HepG2 (cell line): ENCODE results near the gene TNP2. TPM values are rescaled to one million over a fixed set of nuclear protein-coding genes. Genes with fewer than 3 reads are reported as not detected.

Source experiments
- MZF1 ChIP-seq: sonication (generic); formaldehyde crosslinking; IDR thresholded peaks from 2 replicates; pipeline ENCODE4 v1.8.1; 2023; ENCODE audit warnings: mild to moderate bottlenecking, missing genetic modification reagents, borderline replicate concordance
- NCOA2 ChIP-seq: sonication (generic); formaldehyde crosslinking; IDR thresholded peaks from 2 replicates; pipeline ENCODE4 v1.8.0; 2022; ENCODE audit warnings: inconsistent platforms
- PBX3 ChIP-seq: sonication (generic); formaldehyde crosslinking; IDR thresholded peaks from 2 replicates; pipeline ENCODE4 v1.8.1; 2023; ENCODE audit warnings: missing genetic modification reagents, inconsistent platforms, borderline replicate concordance
- PHF21A ChIP-seq: sonication (generic); formaldehyde crosslinking; IDR thresholded peaks from 2 replicates; pipeline ENCODE4 v1.5.0; 2020; ENCODE audit warnings: mild to moderate bottlenecking, missing genetic modification reagents
- RBM22 ChIP-seq: fragments of 200-400 bp; formaldehyde crosslinking; optimal IDR thresholded peaks from 2 replicates; pipeline ENCODE3; 2017; ENCODE audit warnings: mild to moderate bottlenecking, low read length, moderate library complexity
- SMARCE1 ChIP-seq: fragments of 450-650 bp; IDR thresholded peaks from 2 replicates; pipeline ENCODE4 v1.6.1; 2017; ENCODE audit warnings: borderline replicate concordance
- SP1 ChIP-seq, 2 experiments: fragments of 450-650 bp in 1 of 2; sonication (generic) in 1 of 2; formaldehyde crosslinking in 1 of 2; IDR thresholded peaks; 2 replicates each; pipeline versions ENCODE4 v1.4.0 to v1.6.1; 2016 to 2020; ENCODE audit warnings: missing genetic modification reagents in 1 of 2
- SRSF4 ChIP-seq: fragments of 200-400 bp; formaldehyde crosslinking; IDR thresholded peaks from one replicate; pipeline ENCODE4 v1.6.1; 2018; ENCODE audit warnings: mild to moderate bottlenecking, low read depth, low read length, moderate library complexity; ENCODE audit not compliant: poor library complexity, severe bottlenecking
- TEAD3 ChIP-seq: optimal IDR thresholded peaks from 2 replicates; pipeline ENCODE3; 2016; ENCODE audit warnings: borderline replicate concordance
- THAP8 ChIP-seq: sonication (generic); formaldehyde crosslinking; IDR thresholded peaks from 2 replicates; pipeline ENCODE4 v1.5.1; 2020; ENCODE audit warnings: missing genetic modification reagents, mild to moderate bottlenecking, borderline replicate concordance
- TOPORS ChIP-seq: sonication (generic); formaldehyde crosslinking; IDR thresholded peaks from 2 replicates; pipeline ENCODE4 v1.8.0; 2023; ENCODE audit warnings: mild to moderate bottlenecking, missing genetic modification reagents
- ZBTB7B ChIP-seq: sonication (generic); formaldehyde crosslinking; IDR thresholded peaks from 2 replicates; pipeline ENCODE4 v1.4.0; 2020; ENCODE audit warnings: missing genetic modification reagents
- ZFP36L1 ChIP-seq: sonication (generic); formaldehyde crosslinking; IDR thresholded peaks from 2 replicates; pipeline ENCODE4 v1.8.0; 2022; ENCODE audit warnings: mild to moderate bottlenecking, missing genetic modification reagents, moderate library complexity
- ZNF335 ChIP-seq: sonication (generic); formaldehyde crosslinking; IDR thresholded peaks from 2 replicates; pipeline ENCODE4 v1.4.0; 2020; ENCODE audit warnings: missing genetic modification reagents
- ZNF510 ChIP-seq: sonication (generic); formaldehyde crosslinking; IDR thresholded peaks from 2 replicates; pipeline ENCODE4 v1.4.0; 2020; ENCODE audit warnings: low read depth, mild to moderate bottlenecking, missing genetic modification reagents
- ZNF569 ChIP-seq: sonication (generic); formaldehyde crosslinking; IDR thresholded peaks from 2 replicates; pipeline ENCODE4 v1.5.0; 2020; ENCODE audit warnings: mild to moderate bottlenecking, missing genetic modification reagents, moderate library complexity, borderline replicate concordance
- ZNF589 ChIP-seq: sonication (generic); formaldehyde crosslinking; conservative IDR thresholded peaks from 2 replicates; pipeline ENCODE4 v1.8.0; 2022; ENCODE audit warnings: mild to moderate bottlenecking, moderate library complexity, missing genetic modification reagents
- ZNF674 ChIP-seq: sonication (generic); formaldehyde crosslinking; IDR thresholded peaks from 2 replicates; pipeline ENCODE4 v1.5.0; 2020; ENCODE audit warnings: low read depth, mild to moderate bottlenecking, missing genetic modification reagents
- ZNF766 ChIP-seq: sonication (generic); formaldehyde crosslinking; IDR thresholded peaks from 2 replicates; pipeline ENCODE4 v1.5.0; 2020; ENCODE audit warnings: missing genetic modification reagents, borderline replicate concordance
- polyA plus RNA-seq, 8 experiments: library from polyadenylated mRNA; depleted of rRNA in 3 of 8; stranded (reverse) in 7 of 8; unstranded in 1 of 8; fragments of >200 nt; fragmentation: Illumina TruSeq in 4 of 8; extraction: Trizol in 4 of 8; gene quantifications; 2 replicates each; pipeline versions ENCODE4 v1.2.1 to v1.2.3, GENCODE V29; 2011 to 2016; ENCODE audit warnings: low read depth in 4 of 8, missing spikeins in 1 of 8, mixed read lengths in 1 of 8; ENCODE audit not compliant: insufficient read depth in 1 of 8
- total RNA-seq, 5 experiments: library from RNA; depleted of rRNA; stranded (reverse); fragments of >200 nt; fragmentation: Illumina TruSeq; extraction: Trizol; gene quantifications; 2 replicates each; pipeline ENCODE4 v1.2.3, GENCODE V29; 2016; ENCODE audit warnings: low read depth in 1 of 5
- TF ChIP-seq, protein P1 (sequence below): sonication (generic); formaldehyde crosslinking; IDR thresholded peaks from 2 replicates; pipeline ENCODE4 v1.4.0; 2020; ENCODE audit warnings: missing genetic modification reagents
- TF ChIP-seq, protein P2 (sequence below): sonication (generic); formaldehyde crosslinking; IDR thresholded peaks from 2 replicates; pipeline ENCODE4 v1.5.0; 2020; ENCODE audit warnings: mild to moderate bottlenecking, missing genetic modification reagents, borderline replicate concordance
- TF ChIP-seq, protein P3 (sequence below): sonication (generic); formaldehyde crosslinking; IDR thresholded peaks from 2 replicates; pipeline ENCODE4 v1.4.0; 2020; ENCODE audit warnings: mild to moderate bottlenecking, low read depth, missing genetic modification reagents

The TNP2 gene
- total and polyA plus RNA-seq, 2 of the 13 experiments (the other 11 are each of a cell fraction or from before 2014, with no cell fraction given) = not detected

DNA sequence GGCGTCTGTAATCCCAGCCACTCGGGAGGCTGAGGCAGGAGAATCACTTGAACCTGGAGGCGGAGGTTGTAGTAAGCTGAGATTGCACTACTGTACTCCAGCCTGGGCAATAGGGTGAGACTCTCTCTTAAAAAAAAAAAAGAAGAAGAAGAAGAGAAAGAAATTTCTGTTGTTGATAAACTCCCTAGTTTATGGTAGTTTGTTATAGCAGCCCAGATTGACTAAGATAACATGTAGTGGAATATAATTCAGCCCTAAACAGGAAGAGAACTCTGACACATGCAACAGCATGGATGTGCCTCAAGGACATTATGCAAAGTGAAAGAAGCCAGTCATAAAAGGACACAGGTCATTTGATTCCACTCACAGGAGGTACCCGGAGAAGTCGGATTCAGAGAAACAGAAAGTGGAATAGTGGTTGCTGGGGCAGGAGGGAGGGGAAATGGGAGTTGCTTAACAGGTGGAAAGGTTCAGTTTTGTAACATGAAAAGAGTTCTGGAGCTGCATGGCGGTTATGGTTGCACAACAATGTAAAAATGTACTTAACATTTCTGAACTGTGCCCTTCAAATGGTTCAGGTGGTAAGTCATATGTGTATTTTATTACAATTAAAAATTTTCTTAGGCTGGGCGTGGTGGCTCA lies 38.0 kb upstream of the TNP2 start (continued):
- TF ChIP-seq, protein P1, sequence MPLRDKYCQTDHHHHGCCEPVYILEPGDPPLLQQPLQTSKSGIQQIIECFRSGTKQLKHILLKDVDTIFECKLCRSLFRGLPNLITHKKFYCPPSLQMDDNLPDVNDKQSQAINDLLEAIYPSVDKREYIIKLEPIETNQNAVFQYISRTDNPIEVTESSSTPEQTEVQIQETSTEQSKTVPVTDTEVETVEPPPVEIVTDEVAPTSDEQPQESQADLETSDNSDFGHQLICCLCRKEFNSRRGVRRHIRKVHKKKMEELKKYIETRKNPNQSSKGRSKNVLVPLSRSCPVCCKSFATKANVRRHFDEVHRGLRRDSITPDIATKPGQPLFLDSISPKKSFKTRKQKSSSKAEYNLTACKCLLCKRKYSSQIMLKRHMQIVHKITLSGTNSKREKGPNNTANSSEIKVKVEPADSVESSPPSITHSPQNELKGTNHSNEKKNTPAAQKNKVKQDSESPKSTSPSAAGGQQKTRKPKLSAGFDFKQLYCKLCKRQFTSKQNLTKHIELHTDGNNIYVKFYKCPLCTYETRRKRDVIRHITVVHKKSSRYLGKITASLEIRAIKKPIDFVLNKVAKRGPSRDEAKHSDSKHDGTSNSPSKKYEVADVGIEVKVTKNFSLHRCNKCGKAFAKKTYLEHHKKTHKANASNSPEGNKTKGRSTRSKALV (CRISPR knock-in tag) = peak; percentile 85
- 0 out of 2 replicates have a peak, but pooled peaks have one; percentile 33 for TF ChIP-seq ZNF335 (CRISPR knock-in tag)
- peak; percentile 69 for TF ChIP-seq TEAD3 (CRISPR knock-in tag)
- TF ChIP-seq ZBTB7B (CRISPR knock-in tag) = peak; percentile 78; the same call in 1 of the 2 replicates
- TF ChIP-seq MZF1 (CRISPR knock-in tag) = no peak
- TF ChIP-seq SRSF4 = no peak
- peak; percentile 84 for TF ChIP-seq NCOA2 (CRISPR knock-in tag)
- peak; percentile 85 for TF ChIP-seq PHF21A (CRISPR knock-in tag)
- no peak for TF ChIP-seq SP1 (IDR thresholded peaks at IDR 0.05)
- TF ChIP-seq SP1 (CRISPR knock-in tag; IDR thresholded peaks at IDR 0.05) = no peak
- TF ChIP-seq, protein P2, sequence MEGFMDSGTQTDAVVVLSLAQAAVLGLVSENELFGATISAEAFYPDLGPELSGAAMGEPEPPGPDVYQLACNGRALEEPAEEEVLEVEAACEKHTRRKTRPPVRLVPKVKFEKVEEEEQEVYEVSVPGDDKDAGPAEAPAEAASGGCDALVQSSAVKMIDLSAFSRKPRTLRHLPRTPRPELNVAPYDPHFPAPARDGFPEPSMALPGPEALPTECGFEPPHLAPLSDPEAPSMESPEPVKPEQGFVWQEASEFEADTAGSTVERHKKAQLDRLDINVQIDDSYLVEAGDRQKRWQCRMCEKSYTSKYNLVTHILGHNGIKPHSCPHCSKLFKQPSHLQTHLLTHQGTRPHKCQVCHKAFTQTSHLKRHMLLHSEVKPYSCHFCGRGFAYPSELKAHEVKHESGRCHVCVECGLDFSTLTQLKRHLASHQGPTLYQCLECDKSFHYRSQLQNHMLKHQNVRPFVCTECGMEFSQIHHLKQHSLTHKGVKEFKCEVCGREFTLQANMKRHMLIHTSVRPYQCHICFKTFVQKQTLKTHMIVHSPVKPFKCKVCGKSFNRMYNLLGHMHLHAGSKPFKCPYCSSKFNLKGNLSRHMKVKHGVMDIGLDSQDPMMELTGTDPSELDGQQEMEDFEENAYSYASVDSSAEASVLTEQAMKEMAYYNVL (CRISPR knock-in tag) = peak; percentile 88; the same call in 1 of the 2 replicates
- TF ChIP-seq THAP8 (CRISPR knock-in tag) = no peak; the same call in 1 of the 2 replicates
- no peak for TF ChIP-seq ZNF569 (CRISPR knock-in tag)
- no peak for TF ChIP-seq ZNF589 (CRISPR knock-in tag)
- TF ChIP-seq RBM22 = no peak
- TF ChIP-seq ZNF674 (CRISPR knock-in tag) = no peak
- TF ChIP-seq ZNF766 = no peak
- TF ChIP-seq PBX3 = no peak
- TF ChIP-seq, protein P3, sequence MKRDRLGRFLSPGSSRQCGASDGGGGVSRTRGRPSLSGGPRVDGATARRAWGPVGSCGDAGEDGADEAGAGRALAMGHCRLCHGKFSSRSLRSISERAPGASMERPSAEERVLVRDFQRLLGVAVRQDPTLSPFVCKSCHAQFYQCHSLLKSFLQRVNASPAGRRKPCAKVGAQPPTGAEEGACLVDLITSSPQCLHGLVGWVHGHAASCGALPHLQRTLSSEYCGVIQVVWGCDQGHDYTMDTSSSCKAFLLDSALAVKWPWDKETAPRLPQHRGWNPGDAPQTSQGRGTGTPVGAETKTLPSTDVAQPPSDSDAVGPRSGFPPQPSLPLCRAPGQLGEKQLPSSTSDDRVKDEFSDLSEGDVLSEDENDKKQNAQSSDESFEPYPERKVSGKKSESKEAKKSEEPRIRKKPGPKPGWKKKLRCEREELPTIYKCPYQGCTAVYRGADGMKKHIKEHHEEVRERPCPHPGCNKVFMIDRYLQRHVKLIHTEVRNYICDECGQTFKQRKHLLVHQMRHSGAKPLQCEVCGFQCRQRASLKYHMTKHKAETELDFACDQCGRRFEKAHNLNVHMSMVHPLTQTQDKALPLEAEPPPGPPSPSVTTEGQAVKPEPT (CRISPR knock-in tag) = no peak
- TF ChIP-seq TOPORS = 0 out of 2 replicates have a peak, but pooled peaks have one; percentile 36
- no peak for TF ChIP-seq SMARCE1
- TF ChIP-seq ZNF510 (CRISPR knock-in tag) = no peak
- TF ChIP-seq ZFP36L1 = no peak; the same call in 1 of the 2 replicates
